GM21723 (cell line): ENCODE data around the gene STH.
"Not testable (repeated sequence)": the region's sequence is repeated elsewhere in the genome, so short reads cannot be mapped to it uniquely, and the experiment has no call there.

Source experiments
- ATAC-seq: cut with Tn5 transposase; IDR thresholded peaks from one replicate; pipeline ENCODE4 v1.9.1; 2021; ENCODE audit warnings: mild to moderate bottlenecking, moderate library complexity; ENCODE audit not compliant: unreplicated experiment

STH gene

DNA sequence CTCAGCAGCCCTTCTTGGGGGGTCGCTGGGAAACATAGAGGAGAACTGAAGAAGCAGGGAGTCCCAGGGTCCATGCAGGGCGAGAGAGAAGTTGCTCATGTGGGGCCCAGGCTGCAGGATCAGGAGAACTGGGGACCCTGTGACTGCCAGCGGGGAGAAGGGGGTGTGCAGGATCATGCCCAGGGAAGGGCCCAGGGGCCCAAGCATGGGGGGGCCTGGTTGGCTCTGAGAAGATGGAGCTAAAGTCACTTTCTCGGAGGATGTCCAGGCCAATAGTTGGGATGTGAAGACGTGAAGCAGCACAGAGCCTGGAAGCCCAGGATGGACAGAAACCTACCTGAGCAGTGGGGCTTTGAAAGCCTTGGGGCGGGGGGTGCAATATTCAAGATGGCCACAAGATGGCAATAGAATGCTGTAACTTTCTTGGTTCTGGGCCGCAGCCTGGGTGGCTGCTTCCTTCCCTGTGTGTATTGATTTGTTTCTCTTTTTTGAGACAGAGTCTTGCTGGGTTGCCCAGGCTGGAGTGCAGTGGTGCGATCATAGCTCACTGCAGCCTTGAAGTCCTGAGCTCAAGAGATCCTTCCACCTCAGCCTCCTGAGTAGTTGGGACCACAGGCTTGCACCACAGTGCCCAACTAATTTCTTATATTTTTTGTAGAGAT lies 3.4 kb downstream of the STH start:
- no peak for ATAC-seq

DNA sequence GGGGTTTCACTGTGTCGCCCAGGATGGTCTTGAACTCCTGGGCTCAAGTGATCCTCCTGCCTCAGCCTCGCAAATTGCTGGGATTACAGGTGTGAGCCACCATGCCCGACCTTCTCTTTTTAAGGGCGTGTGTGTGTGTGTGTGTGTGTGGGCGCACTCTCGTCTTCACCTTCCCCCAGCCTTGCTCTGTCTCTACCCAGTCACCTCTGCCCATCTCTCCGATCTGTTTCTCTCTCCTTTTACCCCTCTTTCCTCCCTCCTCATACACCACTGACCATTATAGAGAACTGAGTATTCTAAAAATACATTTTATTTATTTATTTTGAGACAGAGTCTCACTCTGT lies 3.9 kb downstream of the STH start:
- ATAC-seq, result no peak

DNA sequence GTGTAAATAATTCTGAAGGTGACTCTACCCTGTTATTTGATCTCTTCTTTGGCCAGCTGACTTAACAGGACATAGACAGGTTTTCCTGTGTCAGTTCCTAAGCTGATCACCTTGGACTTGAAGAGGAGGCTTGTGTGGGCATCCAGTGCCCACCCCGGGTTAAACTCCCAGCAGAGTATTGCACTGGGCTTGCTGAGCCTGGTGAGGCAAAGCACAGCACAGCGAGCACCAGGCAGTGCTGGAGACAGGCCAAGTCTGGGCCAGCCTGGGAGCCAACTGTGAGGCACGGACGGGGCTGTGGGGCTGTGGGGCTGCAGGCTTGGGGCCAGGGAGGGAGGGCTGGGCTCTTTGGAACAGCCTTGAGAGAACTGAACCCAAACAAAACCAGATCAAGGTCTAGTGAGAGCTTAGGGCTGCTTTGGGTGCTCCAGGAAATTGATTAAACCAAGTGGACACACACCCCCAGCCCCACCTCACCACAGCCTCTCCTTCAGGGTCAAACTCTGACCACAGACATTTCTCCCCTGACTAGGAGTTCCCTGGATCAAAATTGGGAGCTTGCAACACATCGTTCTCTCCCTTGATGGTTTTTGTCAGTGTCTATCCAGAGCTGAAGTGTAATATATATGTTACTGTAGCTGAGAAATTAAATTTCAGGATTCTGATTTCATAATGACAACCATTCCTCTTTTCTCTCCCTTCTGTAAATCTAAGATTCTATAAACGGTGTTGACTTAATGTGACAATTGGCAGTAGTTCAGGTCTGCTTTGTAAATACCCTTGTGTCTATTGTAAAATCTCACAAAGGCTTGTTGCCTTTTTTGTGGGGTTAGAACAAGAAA lies 5.1 kb downstream of the STH start:
- no peak for ATAC-seq

DNA sequence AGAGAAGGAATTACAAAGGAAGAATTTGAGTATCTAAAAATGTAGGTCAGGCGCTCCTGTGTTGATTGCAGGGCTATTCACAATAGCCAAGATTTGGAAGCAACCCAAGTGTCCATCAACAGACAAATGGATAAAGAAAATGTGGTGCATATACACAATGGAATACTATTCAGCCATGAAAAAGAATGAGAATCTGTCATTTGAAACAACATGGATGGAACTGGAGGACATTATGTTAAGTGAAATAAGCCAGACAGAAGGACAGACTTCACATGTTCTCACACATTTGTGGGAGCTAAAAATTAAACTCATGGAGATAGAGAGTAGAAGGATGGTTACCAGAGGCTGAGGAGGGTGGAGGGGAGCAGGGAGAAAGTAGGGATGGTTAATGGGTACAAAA lies 7.0 kb downstream of the STH start:
- ATAC-seq, result not testable (repeated sequence)

DNA sequence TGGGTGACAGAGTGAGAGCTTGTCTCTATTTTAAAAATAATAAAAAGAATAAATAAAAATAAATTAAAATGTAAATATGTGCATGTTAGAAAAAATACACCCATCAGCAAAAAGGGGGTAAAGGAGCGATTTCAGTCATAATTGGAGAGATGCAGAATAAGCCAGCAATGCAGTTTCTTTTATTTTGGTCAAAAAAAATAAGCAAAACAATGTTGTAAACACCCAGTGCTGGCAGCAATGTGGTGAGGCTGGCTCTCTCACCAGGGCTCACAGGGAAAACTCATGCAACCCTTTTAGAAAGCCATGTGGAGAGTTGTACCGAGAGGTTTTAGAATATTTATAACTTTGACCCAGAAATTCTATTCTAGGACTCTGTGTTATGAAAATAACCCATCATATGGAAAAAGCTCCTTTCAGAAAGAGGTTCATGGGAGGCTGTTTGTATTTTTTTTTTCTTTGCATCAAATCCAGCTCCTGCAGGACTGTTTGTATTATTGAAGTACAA lies 8.5 kb downstream of the STH start:
- ATAC-seq, result no peak

DNA sequence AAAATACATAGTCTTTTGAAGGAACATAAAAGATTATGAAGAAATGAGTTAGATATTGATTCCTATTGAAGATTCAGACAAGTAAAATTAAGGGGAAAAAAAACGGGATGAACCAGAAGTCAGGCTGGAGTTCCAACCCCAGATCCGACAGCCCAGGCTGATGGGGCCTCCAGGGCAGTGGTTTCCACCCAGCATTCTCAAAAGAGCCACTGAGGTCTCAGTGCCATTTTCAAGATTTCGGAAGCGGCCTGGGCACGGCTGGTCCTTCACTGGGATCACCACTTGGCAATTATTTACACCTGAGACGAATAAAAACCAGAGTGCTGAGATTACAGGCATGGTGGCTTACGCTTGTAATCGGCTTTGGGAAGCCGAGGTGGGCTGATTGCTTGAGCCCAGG lies 9.5 kb downstream of the STH start:
- no peak for ATAC-seq

DNA sequence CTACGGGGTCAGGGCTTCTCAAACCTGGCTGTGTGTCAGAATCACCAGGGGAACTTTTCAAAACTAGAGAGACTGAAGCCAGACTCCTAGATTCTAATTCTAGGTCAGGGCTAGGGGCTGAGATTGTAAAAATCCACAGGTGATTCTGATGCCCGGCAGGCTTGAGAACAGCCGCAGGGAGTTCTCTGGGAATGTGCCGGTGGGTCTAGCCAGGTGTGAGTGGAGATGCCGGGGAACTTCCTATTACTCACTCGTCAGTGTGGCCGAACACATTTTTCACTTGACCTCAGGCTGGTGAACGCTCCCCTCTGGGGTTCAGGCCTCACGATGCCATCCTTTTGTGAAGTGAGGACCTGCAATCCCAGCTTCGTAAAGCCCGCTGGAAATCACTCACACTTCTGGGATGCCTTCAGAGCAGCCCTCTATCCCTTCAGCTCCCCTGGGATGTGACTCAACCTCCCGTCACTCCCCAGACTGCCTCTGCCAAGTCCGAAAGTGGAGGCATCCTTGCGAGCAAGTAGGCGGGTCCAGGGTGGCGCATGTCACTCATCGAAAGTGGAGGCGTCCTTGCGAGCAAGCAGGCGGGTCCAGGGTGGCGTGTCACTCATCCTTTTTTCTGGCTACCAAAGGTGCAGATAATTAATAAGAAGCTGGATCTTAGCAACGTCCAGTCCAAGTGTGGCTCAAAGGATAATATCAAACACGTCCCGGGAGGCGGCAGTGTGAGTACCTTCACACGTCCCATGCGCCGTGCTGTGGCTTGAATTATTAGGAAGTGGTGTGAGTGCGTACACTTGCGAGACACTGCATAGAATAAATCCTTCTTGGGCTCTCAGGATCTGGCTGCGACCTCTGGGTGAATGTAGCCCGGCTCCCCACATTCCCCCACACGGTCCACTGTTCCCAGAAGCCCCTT lies 10.9 kb downstream of the STH start:
- ATAC-seq, result no peak

DNA sequence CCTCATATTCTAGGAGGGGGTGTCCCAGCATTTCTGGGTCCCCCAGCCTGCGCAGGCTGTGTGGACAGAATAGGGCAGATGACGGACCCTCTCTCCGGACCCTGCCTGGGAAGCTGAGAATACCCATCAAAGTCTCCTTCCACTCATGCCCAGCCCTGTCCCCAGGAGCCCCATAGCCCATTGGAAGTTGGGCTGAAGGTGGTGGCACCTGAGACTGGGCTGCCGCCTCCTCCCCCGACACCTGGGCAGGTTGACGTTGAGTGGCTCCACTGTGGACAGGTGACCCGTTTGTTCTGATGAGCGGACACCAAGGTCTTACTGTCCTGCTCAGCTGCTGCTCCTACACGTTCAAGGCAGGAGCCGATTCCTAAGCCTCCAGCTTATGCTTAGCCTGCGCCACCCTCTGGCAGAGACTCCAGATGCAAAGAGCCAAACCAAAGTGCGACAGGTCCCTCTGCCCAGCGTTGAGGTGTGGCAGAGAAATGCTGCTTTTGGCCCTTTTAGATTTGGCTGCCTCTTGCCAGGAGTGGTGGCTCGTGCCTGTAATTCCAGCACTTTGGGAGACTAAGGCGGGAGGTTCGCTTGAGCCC lies 11.6 kb downstream of the STH start:
- no peak for ATAC-seq

DNA sequence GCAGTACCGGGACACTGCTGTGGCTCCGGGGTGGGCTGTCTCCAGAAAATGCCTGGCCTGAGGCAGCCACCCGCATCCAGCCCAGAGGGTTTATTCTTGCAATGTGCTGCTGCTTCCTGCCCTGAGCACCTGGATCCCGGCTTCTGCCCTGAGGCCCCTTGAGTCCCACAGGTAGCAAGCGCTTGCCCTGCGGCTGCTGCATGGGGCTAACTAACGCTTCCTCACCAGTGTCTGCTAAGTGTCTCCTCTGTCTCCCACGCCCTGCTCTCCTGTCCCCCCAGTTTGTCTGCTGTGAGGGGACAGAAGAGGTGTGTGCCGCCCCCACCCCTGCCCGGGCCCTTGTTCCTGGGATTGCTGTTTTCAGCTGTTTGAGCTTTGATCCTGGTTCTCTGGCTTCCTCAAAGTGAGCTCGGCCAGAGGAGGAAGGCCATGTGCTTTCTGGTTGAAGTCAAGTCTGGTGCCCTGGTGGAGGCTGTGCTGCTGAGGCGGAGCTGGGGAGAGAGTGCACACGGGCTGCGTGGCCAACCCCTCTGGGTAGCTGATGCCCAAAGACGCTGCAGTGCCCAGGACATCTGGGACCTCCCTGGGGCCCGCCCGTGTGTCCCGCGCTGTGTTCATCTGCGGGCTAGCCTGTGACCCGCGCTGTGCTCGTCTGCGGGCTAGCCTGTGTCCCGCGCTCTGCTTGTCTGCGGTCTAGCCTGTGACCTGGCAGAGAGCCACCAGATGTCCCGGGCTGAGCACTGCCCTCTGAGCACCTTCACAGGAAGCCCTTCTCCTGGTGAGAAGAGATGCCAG lies 12.9 kb downstream of the STH start:
- no peak for ATAC-seq

DNA sequence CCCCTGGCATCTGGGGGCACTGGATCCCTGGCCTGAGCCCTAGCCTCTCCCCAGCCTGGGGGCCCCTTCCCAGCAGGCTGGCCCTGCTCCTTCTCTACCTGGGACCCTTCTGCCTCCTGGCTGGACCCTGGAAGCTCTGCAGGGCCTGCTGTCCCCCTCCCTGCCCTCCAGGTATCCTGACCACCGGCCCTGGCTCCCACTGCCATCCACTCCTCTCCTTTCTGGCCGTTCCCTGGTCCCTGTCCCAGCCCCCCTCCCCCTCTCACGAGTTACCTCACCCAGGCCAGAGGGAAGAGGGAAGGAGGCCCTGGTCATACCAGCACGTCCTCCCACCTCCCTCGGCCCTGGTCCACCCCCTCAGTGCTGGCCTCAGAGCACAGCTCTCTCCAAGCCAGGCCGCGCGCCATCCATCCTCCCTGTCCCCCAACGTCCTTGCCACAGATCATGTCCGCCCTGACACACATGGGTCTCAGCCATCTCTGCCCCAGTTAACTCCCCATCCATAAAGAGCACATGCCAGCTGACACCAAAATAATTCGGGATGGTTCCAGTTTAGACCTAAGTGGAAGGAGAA lies 13.5 kb downstream of the STH start:
- no peak for ATAC-seq

DNA sequence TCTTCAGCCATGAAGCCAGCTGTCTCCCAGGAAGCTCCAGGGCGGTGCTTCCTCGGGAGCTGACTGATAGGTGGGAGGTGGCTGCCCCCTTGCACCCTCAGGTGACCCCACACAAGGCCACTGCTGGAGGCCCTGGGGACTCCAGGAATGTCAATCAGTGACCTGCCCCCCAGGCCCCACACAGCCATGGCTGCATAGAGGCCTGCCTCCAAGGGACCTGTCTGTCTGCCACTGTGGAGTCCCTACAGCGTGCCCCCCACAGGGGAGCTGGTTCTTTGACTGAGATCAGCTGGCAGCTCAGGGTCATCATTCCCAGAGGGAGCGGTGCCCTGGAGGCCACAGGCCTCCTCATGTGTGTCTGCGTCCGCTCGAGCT lies 14.1 kb downstream of the STH start:
- no peak for ATAC-seq

DNA sequence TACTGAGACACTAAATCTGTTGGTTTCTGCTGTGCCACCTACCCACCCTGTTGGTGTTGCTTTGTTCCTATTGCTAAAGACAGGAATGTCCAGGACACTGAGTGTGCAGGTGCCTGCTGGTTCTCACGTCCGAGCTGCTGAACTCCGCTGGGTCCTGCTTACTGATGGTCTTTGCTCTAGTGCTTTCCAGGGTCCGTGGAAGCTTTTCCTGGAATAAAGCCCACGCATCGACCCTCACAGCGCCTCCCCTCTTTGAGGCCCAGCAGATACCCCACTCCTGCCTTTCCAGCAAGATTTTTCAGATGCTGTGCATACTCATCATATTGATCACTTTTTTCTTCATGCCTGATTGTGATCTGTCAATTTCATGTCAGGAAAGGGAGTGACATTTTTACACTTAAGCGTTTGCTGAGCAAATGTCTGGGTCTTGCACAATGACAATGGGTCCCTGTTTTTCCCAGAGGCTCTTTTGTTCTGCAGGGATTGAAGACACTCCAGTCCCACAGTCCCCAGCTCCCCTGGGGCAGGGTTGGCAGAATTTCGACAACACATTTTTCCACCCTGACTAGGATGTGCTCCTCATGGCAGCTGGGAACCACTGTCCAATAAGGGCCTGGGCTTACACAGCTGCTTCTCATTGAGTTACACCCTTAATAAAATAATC lies 14.6 kb downstream of the STH start:
- ATAC-seq, result no peak

DNA sequence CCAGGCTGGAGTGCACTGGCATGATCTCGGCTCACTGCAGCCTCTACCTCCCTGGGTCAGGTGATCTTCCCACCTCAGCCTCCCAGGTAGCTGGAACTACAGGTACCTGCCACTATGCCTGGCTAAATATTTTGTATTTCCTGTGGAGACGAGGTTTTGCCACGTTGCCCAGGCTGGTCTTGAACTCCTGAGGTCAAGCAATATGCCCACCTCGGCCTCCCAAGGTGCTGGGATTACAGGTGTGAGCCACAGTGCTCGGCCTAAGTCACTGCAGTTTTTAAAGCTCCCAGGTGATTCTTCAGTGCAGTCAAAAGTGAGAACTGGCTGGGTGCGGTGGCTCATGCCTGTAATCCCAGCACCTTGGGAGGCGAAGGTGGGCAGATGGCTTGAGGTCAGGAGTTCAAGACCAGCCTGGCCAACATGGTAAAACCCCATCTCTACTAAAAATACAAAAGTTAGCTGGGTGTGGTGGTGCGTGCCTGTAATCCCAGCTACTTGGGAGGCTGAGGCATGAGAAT lies 20.4 kb downstream of the STH start:
- ATAC-seq, result not testable (repeated sequence)

DNA sequence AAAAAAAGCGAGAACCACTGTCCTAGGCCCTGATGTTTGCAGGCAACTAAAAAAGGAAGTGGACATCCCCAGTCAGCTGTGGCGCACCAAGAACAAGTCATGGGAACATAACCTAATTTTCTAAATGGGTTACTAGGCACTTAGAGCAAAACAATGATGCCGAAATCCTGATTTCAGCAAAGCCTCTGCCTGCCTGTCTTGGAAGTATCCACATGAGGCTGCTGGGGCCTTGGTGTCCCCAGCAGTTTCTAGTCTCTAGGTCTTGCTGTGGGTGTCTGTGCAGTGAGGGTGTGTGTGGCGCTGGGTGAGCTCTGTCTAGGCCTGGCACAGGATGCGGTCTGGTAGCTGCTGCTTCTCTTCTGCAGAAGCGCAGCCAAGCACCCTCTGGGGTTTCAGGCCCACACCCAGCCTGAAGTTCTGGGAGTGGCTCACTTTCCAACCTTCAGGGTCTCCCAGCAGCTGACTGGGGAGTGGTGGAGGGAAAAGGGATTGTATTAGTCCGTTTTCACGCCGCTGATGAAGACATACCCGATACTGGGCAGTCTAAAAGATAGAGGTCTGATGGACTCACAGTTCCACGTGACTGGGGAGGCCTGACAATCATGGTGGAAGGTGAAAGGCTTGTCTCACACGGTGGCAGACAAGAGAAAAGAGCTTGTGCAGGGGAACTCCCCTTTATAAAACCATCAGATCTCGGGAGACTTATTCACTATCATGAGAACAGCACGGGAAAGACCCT lies 21.1 kb downstream of the STH start:
- ATAC-seq, result no peak

DNA sequence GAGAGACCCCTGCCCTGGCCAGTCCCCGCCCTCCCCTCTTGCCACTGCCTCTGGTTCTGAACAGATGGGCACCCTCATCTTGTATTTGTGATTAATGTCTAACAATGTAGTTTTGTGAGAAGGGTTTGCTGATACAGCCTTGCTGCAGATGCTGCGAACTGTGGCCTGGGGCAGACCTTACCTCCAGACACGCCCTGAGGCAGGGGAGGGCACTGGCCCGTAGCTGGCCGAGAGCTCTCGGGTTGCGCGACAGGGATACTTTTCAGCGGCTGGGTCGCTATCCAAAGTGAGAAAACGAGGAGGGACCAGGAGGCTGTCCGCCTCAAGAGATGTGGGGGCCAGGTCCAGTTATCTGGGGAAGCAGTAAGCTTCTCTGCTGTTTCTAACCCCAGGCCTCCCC lies 21.9 kb downstream of the STH start:
- ATAC-seq, result no peak

DNA sequence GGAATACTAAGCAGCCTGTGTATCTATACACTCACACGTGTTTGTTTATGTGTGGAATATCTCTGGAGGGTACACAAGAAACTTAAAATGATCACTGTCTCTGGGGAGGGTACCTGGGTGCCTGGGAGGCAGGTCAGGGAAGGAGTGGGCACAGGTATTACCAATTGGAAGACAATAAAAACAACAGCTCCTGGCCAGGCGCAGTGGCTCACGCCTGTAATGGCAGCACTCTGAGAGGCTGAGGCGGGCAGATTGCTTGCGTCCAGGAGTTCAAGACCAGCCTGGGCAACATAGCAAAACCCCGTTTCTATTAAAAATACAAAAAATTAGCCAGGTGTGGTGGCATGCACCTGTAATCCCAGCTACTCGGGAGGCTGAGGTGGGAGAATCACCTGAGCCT lies 24.3 kb downstream of the STH start:
- not testable (repeated sequence) for ATAC-seq

DNA sequence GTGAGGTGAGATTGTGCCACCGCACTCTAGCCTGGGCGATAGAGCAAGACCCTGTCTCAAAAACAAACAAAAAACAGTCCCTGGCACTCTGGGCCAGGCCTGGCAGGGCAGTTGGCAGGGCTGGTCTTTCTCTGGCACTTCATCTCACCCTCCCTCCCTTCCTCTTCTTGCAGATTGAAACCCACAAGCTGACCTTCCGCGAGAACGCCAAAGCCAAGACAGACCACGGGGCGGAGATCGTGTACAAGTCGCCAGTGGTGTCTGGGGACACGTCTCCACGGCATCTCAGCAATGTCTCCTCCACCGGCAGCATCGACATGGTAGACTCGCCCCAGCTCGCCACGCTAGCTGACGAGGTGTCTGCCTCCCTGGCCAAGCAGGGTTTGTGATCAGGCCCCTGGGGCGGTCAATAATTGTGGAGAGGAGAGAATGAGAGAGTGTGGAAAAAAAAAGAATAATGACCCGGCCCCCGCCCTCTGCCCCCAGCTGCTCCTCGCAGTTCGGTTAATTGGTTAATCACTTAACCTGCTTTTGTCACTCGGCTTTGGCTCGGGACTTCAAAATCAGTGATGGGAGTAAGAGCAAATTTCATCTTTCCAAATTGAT lies 24.8 kb downstream of the STH start:
- ATAC-seq, result no peak

DNA sequence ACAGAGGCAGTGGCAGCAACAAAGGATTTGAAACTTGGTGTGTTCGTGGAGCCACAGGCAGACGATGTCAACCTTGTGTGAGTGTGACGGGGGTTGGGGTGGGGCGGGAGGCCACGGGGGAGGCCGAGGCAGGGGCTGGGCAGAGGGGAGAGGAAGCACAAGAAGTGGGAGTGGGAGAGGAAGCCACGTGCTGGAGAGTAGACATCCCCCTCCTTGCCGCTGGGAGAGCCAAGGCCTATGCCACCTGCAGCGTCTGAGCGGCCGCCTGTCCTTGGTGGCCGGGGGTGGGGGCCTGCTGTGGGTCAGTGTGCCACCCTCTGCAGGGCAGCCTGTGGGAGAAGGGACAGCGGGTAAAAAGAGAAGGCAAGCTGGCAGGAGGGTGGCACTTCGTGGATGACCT lies 25.5 kb downstream of the STH start:
- no peak for ATAC-seq
